ENCODE results near the gene ANKRD29. TPM values are rescaled to one million over a fixed set of nuclear protein-coding genes. Genes with fewer than 3 reads are reported as not detected.
A peak's percentile ranks its signal among the peaks of the same experiment; 100 is the strongest.
"Not testable (repeated sequence)": the region's sequence is repeated elsewhere in the genome, so short reads cannot be mapped to it uniquely, and the experiment has no call there.

The ANKRD29 gene
- total and polyA plus RNA-seq, 5 experiments from 2014 or later = not detected

GRCh38 chr18:23650968-23651927 lies 11.5 kb downstream of the ANKRD29 start:
- peaks cover 0 to 1% (median 0%) of the 10 kb centered on the region in 4 donors for H3K4me1 Mint-ChIP-seq
- POLR2A ChIA-PET = interaction anchor here (0.6 kb wide), 1 partner anchor 42 kb away, joined by 3 read pairs; no protein-coding TSS in a partner anchor
- H3K36me3 Mint-ChIP-seq = no peaks in the 10 kb centered on the region

GRCh38 chr18:23648940-23649607 lies 13.6 kb downstream of the ANKRD29 start:
- H3K4me3 Mint-ChIP-seq = no peak overlapping the region
- peaks cover 0 to 1% (median 0%) of the 10 kb centered on the region in 4 donors for H3K4me1 Mint-ChIP-seq
- ATAC-seq (no peak), DNase-seq (no peak)
- POLR2A ChIA-PET = interaction anchor here (0.6 kb wide), 1 partner anchor 426 kb away, joined by 5 read pairs; no protein-coding TSS in a partner anchor
- peak overlapping the region in 2 of 10 donors; percentile 17 to 67 for H3K27ac Mint-ChIP-seq
- H3K36me3 Mint-ChIP-seq = no peaks in the 10 kb centered on the region
- H3K27me3 Mint-ChIP-seq = peaks cover 0 to 18% (median 12%) of the 10 kb centered on the region in 5 donors
- H3K9me3 Mint-ChIP-seq = no peaks in the 10 kb centered on the region

More at GRCh38 chr18:23650968-23651927, 11.5 kb downstream of the ANKRD29 start:
- no peak for DNase-seq
- Mint-ChIP-seq H3K27me3 (peaks cover 0 to 18% (median 12%) of the 10 kb centered on the region in 5 donors), H3K4me3 (no peak overlapping the region), H3K9me3 (no peaks in the 10 kb centered on the region), H3K27ac (peak overlapping the region in 1 of 10 donors; percentile 9)
- ATAC-seq = no peak

- Mint-ChIP-seq H3K27ac (no peak overlapping the region), H3K4me1 (peaks cover 0 to 1% (median 0%) of the 10 kb centered on the region in 4 donors), H3K36me3 (no peaks in the 10 kb centered on the region), H3K27me3 (peaks cover 0 to 18% (median 12%) of the 10 kb centered on the region in 5 donors), H3K4me3 (no peak overlapping the region), H3K9me3 (no peaks in the 10 kb centered on the region)
- no peak for DNase-seq
- POLR2A ChIA-PET = no interaction called here
- no peak for ATAC-seq
These were observed 14.3 kb downstream of the ANKRD29 start for GRCh38 chr18:23648456-23648855.

GRCh38 chr18:23646282-23646681 lies 16.4 kb downstream of the ANKRD29 start:
- peaks cover 0 to 1% (median 0%) of the 10 kb centered on the region in 4 donors for H3K4me1 Mint-ChIP-seq
- H3K36me3 Mint-ChIP-seq = no peaks in the 10 kb centered on the region
- H3K27ac Mint-ChIP-seq = no peak overlapping the region
- DNase-seq (no peak), ATAC-seq (no peak)
- POLR2A ChIA-PET = no interaction called here
- peaks cover 0 to 12% (median 9%) of the 10 kb centered on the region in 5 donors for H3K27me3 Mint-ChIP-seq
- H3K4me3 Mint-ChIP-seq = no peak overlapping the region
- H3K9me3 Mint-ChIP-seq = peaks cover 0 to 2% (median 0%) of the 10 kb centered on the region in 9 donors

- Mint-ChIP-seq H3K9me3 (peaks cover 0 to 2% (median 0%) of the 10 kb centered on the region in 9 donors), H3K27me3 (peaks cover 0 to 12% (median 9%) of the 10 kb centered on the region in 5 donors), H3K4me1 (peaks cover 0 to 1% (median 0%) of the 10 kb centered on the region in 4 donors), H3K27ac (no peak overlapping the region), H3K4me3 (no peak overlapping the region), H3K36me3 (no peaks in the 10 kb centered on the region)
- ATAC-seq (no peak), DNase-seq (no peak)
- POLR2A ChIA-PET = no interaction called here
These were observed 17.0 kb downstream of the ANKRD29 start for GRCh38 chr18:23645568-23646175.

GRCh38 chr18:23643815-23644490 lies 18.8 kb downstream of the ANKRD29 start:
- Mint-ChIP-seq H3K4me1 (no peaks in the 10 kb centered on the region), H3K27ac (no peak overlapping the region), H3K27me3 (peaks cover 0 to 9% (median 6%) of the 10 kb centered on the region in 5 donors), H3K4me3 (no peak overlapping the region), H3K9me3 (peaks cover 0 to 2% (median 0%) of the 10 kb centered on the region in 9 donors), H3K36me3 (no peaks in the 10 kb centered on the region)
- DNase-seq = no peak
- POLR2A ChIA-PET = no interaction called here
- ATAC-seq = no peak

- ATAC-seq = no peak
- H3K9me3 Mint-ChIP-seq = peaks cover 0 to 2% (median 0%) of the 10 kb centered on the region in 9 donors
- no peaks in the 10 kb centered on the region for H3K4me1 Mint-ChIP-seq
- POLR2A ChIA-PET = no interaction called here
- peaks cover 0 to 5% (median 0%) of the 10 kb centered on the region in 5 donors for H3K27me3 Mint-ChIP-seq
- no peak overlapping the region for H3K4me3 Mint-ChIP-seq
- no peak for DNase-seq
- no peaks in the 10 kb centered on the region for H3K36me3 Mint-ChIP-seq
- H3K27ac Mint-ChIP-seq = no peak overlapping the region
These were observed 20.6 kb downstream of the ANKRD29 start for GRCh38 chr18:23641937-23642666.

- Mint-ChIP-seq H3K36me3 (no peaks in the 10 kb centered on the region), H3K9me3 (peaks cover 0 to 2% (median 0%) of the 10 kb centered on the region in 9 donors), H3K4me3 (no peak overlapping the region), H3K4me1 (no peaks in the 10 kb centered on the region), H3K27me3 (peaks cover 0 to 1% (median 0%) of the 10 kb centered on the region in 5 donors), H3K27ac (no peak overlapping the region)
- ATAC-seq (no peak), DNase-seq (no peak)
- POLR2A ChIA-PET = no interaction called here
These were observed 21.5 kb downstream of the ANKRD29 start for GRCh38 chr18:23641143-23641720.

GRCh38 chr18:23640052-23640451 lies 22.7 kb downstream of the ANKRD29 start:
- Mint-ChIP-seq H3K36me3 (no peaks in the 10 kb centered on the region), H3K27me3 (peaks cover 0 to 1% (median 0%) of the 10 kb centered on the region in 5 donors), H3K4me1 (peaks cover 4 to 9% (median 5%) of the 10 kb centered on the region in 4 donors), H3K9me3 (peaks cover 0 to 2% (median 0%) of the 10 kb centered on the region in 9 donors), H3K4me3 (no peak overlapping the region), H3K27ac (peak overlapping the region in 1 of 10 donors; percentile 37)
- POLR2A ChIA-PET = interaction anchor here (0.6 kb wide), 1 partner anchor 46 kb away, joined by 5 read pairs; no protein-coding TSS in a partner anchor
- no peak for ATAC-seq
- DNase-seq = no peak

- H3K4me1 Mint-ChIP-seq = peaks cover 4 to 16% (median 7%) of the 10 kb centered on the region in 4 donors
- not testable (repeated sequence) for H3K9me3 Mint-ChIP-seq, ATAC-seq, H3K36me3 Mint-ChIP-seq, DNase-seq, H3K4me3 Mint-ChIP-seq, H3K27me3 Mint-ChIP-seq, H3K27ac Mint-ChIP-seq
- POLR2A ChIA-PET = interaction anchor here (0.6 kb wide), 1 partner anchor 425 kb away, joined by 3 read pairs; no protein-coding TSS in a partner anchor
These were observed 26.3 kb downstream of the ANKRD29 start for GRCh38 chr18:23636433-23636832.

GRCh38 chr18:23636071-23636399 lies 26.7 kb downstream of the ANKRD29 start:
- Mint-ChIP-seq H3K4me3 (peak overlapping the region in 1 of 10 donors; percentile 1), H3K27me3 (no peaks in the 10 kb centered on the region), H3K9me3 (no peaks in the 10 kb centered on the region), H3K27ac (peak overlapping the region in 1 of 10 donors; percentile 13), H3K4me1 (peaks cover 4 to 16% (median 7%) of the 10 kb centered on the region in 4 donors), H3K36me3 (no peaks in the 10 kb centered on the region)
- POLR2A ChIA-PET = interaction anchor here (0.6 kb wide), 1 partner anchor 425 kb away, joined by 3 read pairs; no protein-coding TSS in a partner anchor
- ATAC-seq = no peak
- no peak for DNase-seq
